HepG2 (cell line): ENCODE data around the gene DCST2. TPM values are rescaled to one million over a fixed set of nuclear protein-coding genes. Genes with fewer than 3 reads are reported as not detected.
A peak's percentile ranks its signal among the peaks of the same experiment; 100 is the strongest.

Experiments used
- CBX1 ChIP-seq: IDR thresholded peaks from one replicate; pipeline ENCODE4 v1.6.1; 2016; ENCODE audit warnings: antibody characterized with exemption, low read depth
- DNMT1 ChIP-seq: sonication (generic); formaldehyde crosslinking; IDR thresholded peaks from 2 replicates; pipeline ENCODE4 v1.5.1; 2020; ENCODE audit warnings: mild to moderate bottlenecking, missing genetic modification reagents
- GATAD2A ChIP-seq: IDR thresholded peaks from 2 replicates; pipeline ENCODE4 v1.6.1; 2016
- KLF6 ChIP-seq: IDR thresholded peaks from 2 replicates; pipeline ENCODE4 v1.8.0; 2016; ENCODE audit warnings: missing biosample characterization, missing genetic modification reagents
- PAXIP1 ChIP-seq: sonication (generic); formaldehyde crosslinking; conservative IDR thresholded peaks from 2 replicates; pipeline ENCODE4 v1.4.0; 2020; ENCODE audit warnings: mild to moderate bottlenecking, missing genetic modification reagents, moderate library complexity
- PBX2 ChIP-seq: IDR thresholded peaks from 2 replicates; pipeline ENCODE4 v1.6.1; 2016; ENCODE audit warnings: control low read depth
- RFX5 ChIP-seq: IDR thresholded peaks from 2 replicates; pipeline ENCODE4 v1.6.1; 2011; ENCODE audit warnings: low read depth, low read length, improper control_type of control experiment
- SMAD9 ChIP-seq: sonication (generic); formaldehyde crosslinking; IDR thresholded peaks from 2 replicates; pipeline ENCODE4 v1.5.1; 2020; ENCODE audit warnings: mild to moderate bottlenecking, missing genetic modification reagents
- SRY ChIP-seq: sonication (generic); formaldehyde crosslinking; IDR thresholded peaks from 2 replicates; pipeline ENCODE4 v1.8.0; 2022; ENCODE audit warnings: mild to moderate bottlenecking, missing genetic modification reagents
- ZBTB40 ChIP-seq, 2 experiments: fragments of 450-650 bp in 1 of 2; sonication (generic) in 1 of 2; formaldehyde crosslinking in 1 of 2; IDR thresholded peaks; 2 replicates each; pipeline versions ENCODE4 v1.6.1 to v1.8.0; 2016 to 2022; ENCODE audit warnings: antibody characterized with exemption in 1 of 2, mild to moderate bottlenecking in 1 of 2, missing genetic modification reagents in 1 of 2
- ZNF10 ChIP-seq: sonication (generic); formaldehyde crosslinking; IDR thresholded peaks from 2 replicates; pipeline ENCODE4 v1.4.0; 2020; ENCODE audit warnings: mild to moderate bottlenecking, low read depth, missing genetic modification reagents, borderline replicate concordance
- ZNF670 ChIP-seq: sonication (generic); formaldehyde crosslinking; IDR thresholded peaks from 2 replicates; pipeline ENCODE4 v1.8.0; 2022; ENCODE audit warnings: mild to moderate bottlenecking, missing genetic modification reagents, borderline replicate concordance
- ZSCAN20 ChIP-seq: sonication (generic); formaldehyde crosslinking; IDR thresholded peaks from 2 replicates; pipeline ENCODE4 v1.4.0; 2020; ENCODE audit warnings: missing genetic modification reagents, mild to moderate bottlenecking, borderline replicate concordance
- polyA plus RNA-seq, 8 experiments: library from polyadenylated mRNA; depleted of rRNA in 3 of 8; stranded (reverse) in 7 of 8; unstranded in 1 of 8; fragments of >200 nt; fragmentation: Illumina TruSeq in 4 of 8; extraction: Trizol in 4 of 8; gene quantifications; 2 replicates each; pipeline versions ENCODE4 v1.2.1 to v1.2.3, GENCODE V29; 2011 to 2016; ENCODE audit warnings: low read depth in 4 of 8, missing spikeins in 1 of 8, mixed read lengths in 1 of 8; ENCODE audit not compliant: insufficient read depth in 1 of 8
- total RNA-seq, 5 experiments: library from RNA; depleted of rRNA; stranded (reverse); fragments of >200 nt; fragmentation: Illumina TruSeq; extraction: Trizol; gene quantifications; 2 replicates each; pipeline ENCODE4 v1.2.3, GENCODE V29; 2016; ENCODE audit warnings: low read depth in 1 of 5

The DCST2 gene
- total and polyA plus RNA-seq, 2 of the 13 experiments (the other 11 are each of a cell fraction or from before 2014, with no cell fraction given) = 0.74 TPM; not detected in 1

GRCh38 chr1:154972517-154973343 is 60.9 kb downstream of the DCST2 start (continued):
- TF ChIP-seq PAXIP1 (CRISPR knock-in tag) (peak; percentile 82), KLF6 (CRISPR knock-in tag) (peak; percentile 41; the same call in 1 of the 2 replicates), SRY (CRISPR knock-in tag) (no peak), RFX5 (no peak), ZNF10 (CRISPR knock-in tag) (no peak), GATAD2A (CRISPR knock-in tag) (peak; percentile 61), ZNF670 (0 out of 2 replicates have a peak, but pooled peaks have one; percentile 40), ZSCAN20 (CRISPR knock-in tag) (no peak), PBX2 (CRISPR knock-in tag) (no peak), ZBTB40 (IDR thresholded peaks at IDR 0.05) (no peak), ZBTB40 (CRISPR knock-in tag; IDR thresholded peaks at IDR 0.05) (no peak), SMAD9 (no peak), CBX1 (no peak), DNMT1 (CRISPR knock-in tag) (no peak)
